Pons (tissue), 1 donor: ENCODE measurements around the gene CHKB.

Experiments
- DNase-seq: peaks from one replicate; pipeline ENCODE4 v3.0.0-alpha.2; 2016; ENCODE audit warnings: low spot score

Gene CHKB

DNA sequence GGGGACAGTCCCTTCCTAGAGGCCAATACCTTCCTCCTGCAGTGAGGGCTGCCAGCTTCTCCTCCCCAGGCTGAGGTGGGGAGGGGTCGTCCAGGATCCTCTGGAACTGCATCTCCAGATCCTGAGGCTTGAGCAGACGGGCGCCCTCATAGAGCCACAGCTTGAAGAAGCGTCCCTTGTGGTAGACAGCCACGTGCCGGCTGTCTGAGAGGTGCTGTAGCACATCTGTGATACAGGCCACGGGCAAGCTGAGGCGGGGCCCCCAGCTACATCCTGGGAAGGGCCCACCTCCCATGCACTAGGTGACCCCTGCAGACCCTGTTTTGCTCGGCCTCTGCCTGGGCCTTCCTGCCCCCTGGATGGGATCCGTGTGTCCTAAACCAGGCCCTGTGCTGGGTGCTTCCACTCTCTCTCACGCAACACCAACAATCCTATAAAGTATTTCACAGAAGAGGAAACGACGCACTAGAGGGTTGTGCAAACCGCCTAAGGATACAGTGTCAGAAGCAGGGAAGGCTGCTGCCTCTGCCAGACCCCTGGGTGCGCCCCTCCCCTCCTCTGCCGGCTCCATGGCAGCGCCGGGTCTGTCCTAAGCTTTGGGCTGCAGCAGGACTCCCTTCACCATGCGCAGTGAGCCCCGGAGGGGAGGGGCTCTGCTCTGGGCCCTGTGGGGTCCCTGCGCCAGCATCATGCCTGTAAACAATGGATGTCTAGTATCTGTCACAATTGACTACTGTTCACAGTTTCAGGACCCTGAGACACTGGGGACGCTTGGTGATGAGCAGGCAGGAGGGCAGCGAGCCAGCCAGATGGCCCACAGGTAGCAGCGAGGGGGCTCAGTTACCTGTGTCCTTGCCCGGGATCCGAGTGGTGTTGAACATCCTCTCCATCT lies 8.9 kb downstream of the CHKB start:
- DNase-seq, result no peak

DNA sequence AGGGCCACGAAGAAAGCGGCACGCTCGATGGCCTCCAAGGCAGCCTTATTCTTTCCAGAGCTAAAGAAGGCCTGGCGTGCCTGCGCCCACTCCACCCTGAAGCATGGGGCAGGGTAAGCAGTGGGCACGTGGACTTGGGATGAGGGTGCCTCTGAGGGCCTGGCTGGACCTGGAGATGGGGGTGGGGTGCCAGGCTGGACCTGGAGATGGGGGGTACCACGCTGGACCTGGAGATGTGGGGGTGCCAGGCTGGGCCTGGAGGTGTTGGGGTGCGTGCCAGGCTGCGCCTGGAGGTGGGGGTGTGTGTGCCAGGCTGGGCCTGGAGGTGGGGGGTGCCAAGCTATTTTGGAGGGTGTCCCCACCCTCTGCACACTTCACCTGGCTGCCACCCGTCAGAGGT lies 9.7 kb downstream of the CHKB start:
- DNase-seq, result no peak

DNA sequence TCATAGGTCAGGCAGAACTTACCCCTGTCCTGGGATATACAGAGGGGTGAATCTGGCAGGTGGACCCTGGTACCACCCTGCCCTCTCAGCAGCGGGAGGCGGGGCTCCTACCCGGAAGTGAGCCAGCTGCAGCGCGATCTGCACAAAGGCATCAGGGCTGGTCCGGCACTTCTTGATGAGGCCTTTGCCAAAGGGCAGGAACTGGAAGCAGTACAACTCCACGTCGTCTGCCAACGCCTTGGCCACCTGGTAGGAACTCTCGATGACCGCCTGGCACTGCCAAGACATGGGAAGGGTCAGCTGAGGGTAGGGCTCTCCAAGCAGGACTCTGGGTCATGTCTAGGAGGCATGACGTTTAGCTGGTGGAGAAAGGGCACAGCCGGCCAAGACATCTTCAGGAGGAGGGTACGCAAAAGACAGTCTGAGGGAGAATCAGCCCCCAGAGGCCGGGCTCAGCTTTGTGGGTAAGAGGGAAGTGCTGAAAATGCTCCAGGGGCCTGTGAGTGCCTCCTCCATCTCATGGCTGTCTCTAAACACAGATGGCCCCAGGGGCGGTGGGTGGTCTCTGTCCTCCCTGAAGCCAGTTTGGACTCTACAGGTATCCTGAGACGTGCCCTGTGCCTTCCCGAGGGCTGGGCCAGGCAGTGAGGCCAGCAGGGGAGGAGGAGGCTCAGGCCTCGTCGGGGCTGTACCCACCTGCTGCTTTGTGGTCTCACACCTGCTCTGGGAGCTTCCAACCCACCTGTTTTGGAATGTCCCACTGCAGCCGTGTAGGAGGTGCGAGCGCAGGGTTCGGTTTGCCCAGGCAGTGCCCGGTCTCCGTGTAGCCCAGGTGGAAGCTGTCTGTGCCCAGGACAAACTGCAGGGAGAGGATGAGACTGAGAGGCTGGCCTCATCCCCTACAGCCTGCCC lies 11.1 kb downstream of the CHKB start:
- DNase-seq, result no peak

DNA sequence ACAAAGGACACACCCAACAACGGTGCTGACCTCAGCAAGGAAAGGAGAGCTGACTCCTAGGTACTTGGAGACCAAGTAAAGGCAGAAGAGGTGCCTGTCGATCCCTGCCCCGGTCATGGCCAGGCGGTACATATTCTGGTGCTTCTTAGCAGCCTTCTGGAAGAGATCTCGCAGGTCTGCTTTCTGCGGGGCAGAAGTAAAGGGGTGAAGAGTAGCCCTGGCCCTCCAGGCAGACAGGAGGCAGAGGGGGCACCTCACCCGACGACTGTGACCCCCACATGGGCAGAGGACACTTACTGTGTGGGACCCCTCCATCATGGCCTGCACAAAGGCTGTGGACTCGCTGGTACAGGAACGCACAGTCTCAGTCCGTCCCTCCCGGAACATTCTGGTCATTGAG lies 11.8 kb downstream of the CHKB start:
- no peak for DNase-seq

DNA sequence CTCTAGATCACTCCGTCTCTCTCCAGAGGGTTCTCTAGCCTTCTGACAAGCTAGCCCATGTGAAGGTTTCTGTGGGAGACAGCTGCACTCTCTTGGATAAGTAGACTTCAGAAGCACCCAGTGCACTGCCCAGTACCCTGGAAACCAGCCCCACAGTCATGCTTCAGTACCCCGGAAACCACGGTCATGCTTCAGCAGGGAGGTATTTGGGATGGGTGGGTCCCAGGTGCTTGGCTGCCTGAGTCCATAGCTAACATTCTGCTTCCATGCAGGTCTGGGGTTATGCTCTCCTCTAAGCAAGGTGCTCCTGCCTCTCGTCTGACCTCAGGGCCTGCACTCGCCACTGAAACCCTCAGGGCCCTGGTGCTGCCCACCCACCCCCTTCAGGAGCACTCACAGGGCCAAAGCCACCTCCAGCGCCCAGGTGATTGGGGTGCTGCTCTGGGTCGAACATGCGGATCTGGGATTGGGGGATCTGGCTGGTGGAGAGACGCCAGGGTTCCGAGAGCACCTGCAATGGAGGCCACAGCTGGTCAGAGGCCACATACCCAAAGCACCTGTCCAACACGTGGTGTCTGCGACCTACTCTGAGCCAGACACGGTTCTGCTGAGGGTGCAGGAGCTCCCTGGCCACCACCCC lies 12.6 kb downstream of the CHKB start:
- no peak for DNase-seq

DNA sequence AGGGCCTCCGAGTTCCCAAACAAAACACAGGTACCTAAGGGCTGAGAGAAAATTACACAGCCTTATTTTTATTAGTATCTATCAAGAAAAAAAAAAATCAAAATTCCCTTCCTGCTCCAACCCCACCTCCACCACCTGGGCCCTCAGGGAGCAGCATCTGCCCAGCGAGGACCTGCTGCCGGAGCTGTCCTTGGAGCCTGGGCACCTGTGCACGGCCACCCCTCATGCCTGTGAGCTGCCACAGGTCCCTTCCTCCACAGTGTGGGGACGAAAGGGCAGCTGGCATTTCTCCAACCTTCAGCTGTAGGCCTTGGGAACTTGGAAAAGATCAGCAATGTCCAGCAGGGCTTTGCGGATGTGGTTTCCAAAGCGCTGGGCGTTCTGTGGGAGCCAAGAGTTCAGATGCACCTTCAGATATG lies 13.6 kb downstream of the CHKB start:
- no peak for DNase-seq

DNA sequence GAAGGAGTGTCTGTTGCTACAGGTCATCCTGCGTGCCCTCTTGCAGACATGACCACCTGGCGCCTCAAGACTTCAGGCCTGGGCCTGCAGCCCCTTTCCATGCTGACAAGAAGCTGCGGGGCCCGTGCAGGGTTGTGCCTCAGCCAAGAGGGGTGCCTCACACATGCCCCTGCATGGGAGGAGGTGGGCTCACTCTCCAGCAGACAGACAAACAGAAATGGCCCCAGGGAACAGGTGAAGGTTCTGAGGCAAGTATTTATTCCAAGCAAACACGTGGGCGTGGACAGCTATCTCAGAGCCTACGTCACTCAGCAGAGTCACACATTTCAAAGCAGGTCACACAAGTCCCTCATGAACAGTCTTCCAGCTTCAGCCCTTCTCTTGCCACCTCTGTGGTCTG lies 14.0 kb downstream of the CHKB start:
- no peak for DNase-seq

DNA sequence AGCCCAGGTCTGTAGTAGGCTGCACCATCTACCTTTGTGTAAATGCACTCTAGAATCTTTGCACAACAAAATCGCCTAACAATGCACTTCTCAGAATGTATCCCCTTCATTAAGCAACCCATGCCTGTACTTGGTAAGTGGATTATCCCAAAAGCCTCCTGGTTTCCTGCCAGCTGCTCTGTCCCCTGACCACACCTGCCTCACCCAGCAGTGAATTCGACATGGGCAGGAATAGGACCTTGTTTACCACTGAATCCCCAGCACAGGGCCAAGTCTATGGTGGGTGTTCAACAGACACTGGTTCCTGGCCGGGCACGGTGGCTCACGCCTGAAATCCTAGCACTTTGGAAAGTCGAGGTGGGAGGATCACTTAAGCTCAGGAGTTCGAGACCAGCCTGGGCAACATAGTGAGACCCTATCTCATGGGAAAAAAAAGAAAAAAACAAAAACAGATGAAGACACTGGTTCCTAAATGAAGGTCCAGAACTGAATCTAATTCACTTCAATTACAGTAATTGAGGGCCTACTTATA lies 14.9 kb downstream of the CHKB start:
- no peak for DNase-seq

DNA sequence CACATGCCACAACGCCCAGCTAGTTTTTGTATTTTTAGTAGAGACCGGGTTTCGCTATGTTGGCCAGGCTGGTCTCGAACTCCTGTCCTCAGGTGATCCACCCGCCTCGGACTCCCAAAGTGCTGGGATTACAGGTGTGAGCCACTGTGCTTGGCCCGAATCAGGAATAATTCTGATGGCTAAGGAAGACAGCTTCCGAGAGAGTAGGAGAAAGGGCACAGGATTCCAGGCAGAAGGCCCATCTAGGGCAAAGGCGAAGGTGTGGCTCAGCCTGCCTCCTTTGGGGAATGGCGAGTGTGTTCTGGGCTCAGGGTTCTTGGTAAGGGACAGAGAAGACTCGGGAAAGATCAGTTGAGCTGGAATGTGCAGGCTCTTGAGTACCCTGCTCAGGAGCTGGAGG lies 18.4 kb downstream of the CHKB start:
- DNase-seq, result no peak

DNA sequence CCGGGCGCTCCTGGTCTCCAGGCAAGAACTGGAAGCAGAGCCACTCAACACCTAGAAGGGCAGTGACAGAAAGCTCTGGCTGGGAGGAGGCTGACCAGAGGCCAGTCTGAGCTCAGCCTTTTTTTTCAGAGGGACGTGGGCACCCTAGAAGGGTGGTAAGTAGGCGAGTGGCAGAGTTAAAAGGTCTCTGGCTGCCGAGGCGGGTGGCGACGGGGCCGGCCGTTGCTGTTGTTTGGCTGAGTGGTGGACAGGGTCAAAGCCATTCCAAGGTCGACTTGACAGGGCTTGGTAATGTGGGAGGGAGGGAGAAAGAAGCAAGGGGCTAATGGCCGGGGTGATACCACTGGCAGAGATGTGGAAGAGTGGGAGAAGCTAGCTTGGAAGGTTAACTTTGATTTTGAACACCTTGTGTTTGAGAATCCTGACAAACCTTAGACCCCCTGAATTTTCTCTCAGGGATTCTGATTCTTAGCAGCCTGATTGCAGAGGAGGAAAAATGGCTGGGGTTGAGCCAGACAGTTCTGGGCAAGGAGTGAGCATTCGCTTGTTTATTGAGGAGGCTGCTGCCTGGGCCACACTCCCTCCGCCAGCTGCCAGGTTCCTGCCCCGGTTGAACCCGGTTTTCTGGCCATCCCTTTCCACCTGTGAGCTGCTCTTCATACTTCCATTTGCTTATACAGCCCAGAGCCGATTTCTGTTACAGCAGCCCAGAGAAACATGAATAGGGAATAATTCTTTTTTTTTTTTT lies 19.1 kb downstream of the CHKB start:
- DNase-seq, result peak; percentile 30

DNA sequence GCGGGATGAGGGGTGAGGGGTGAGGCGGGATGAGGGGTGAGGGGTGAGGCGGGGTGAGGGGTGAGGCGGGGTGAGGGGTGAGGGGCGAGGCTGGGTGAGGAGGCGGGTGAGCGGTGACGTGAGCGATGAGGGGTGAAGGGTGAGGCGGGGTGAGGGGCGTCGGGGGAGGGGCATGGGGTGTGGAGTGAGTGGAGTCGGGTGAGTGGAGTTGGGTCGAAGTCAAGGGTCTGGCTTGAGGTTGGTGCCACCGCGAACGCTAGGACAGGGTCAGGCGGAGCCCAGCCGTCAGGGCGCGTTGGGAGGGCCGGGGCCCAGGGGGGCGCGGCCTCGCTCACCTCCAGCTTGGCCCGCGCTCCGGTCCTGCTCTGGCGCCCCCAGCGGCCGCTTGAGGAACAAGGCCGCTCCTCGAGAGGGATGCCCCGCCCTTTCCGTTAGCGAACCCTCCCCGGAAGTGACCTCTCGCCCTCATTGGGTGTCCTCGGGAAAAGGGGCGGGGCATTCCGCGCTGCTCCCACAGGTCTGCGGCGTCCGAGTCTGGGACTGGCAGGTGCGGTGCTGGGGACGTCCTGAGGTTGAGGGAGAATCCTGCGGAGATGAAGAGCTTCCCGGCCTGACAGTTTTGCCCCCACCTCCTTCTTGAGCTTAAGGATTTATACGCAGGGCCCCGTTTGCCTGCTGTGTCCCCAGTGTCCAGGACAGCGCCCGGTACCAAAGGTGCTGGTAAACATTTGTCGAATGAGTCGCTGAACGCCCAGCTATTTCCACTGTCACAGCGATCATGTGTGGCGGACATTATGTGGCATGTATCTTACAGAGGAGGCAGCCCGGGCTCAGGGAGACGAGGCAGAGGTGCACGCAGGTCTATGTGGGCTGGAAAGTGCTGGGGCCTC lies 19.9 kb downstream of the CHKB start, which contains the start of gene SYCE3:
Gene SYCE3, minus strand, starts transcription at position 397 of the 890 bp plus-strand sequence. CDS start 6,514 bp downstream, outside the sequence.
- DNase-seq, result peak; percentile 95

DNA sequence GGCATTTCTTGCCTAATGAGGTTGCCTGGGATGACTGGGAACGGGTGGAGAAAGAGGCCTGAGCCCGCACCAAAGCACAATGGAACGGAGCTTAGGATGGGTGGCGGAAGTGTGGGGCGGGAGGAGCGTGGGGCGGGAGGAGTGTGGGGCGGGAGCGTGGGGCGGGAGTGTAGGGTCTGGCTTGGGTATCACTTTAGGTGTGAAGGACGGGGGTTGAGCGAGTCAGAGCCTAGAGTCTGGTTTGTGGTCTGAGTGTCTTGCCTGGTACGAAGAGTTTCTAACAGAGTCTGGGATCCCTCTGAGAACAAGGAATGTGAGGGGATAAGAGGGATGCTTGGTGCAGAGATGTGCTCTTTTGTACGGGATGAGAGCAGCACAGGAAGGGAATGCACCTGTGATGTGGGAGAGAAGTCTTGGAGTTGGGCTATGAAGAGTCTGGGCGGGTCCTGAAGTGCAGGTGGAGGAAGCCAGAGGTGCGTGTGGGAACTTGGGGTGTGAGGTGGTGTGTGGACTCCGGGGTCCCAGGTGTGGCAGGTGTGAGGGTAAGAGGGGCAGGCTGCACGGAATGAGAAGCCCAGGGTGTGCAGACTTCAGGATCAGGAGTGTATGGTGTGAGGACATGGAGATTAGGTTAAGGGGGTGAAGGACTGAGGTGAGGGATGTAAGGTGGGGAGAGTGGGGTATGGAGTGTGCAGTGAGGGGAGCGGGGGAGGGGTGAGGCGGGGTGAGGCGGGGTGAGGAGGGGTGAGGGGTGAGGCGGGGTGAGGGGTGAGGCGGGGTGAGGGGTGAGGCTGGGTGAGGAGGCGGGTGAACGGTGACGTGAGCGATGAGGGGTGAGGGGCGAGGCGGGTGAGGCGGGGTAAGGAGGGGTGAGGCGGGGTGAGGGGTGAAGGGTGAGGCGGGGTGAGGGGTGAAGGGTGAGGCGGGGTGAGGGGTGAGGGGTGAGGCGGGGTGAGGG lies 21.0 kb downstream of the CHKB start:
- no peak for DNase-seq

DNA sequence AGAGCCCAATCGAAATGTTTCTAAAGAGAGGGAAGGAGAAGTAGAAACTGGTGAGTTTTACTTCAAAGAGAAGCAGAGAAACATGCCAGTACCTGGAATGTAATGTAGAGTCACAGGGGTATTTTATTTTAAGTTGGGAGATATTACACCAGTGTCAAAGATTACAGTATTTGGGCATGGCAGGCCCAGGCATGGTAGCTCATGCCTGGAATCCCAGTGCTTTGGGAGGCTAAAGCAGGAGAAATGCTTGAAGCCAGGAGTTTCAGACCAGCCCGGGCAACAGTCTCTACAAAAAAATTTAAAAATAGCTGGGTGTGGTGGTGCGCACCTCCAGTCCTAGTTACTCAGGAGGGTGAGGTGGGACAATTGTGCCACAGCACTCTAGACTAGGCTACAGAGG lies 22.6 kb downstream of the CHKB start:
- no peak for DNase-seq

DNA sequence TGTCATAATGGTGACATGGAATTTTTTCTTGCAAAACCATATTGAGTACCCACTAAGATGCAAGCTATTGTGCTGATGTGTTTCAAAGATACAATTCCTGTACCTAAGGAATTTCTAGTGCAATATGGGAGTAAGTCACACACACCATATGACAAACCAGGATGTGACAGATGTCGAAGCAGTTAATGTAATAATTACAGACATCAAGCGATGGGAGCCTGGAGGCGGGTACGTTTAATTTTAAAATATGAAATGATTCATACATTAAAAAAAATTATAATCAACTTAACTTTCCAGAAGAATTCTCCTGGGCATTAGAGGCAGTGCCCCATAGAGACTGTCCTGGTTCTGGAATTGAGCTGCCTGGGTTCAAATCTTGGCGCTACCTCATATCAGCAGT lies 25.9 kb downstream of the CHKB start:
- no peak for DNase-seq

DNA sequence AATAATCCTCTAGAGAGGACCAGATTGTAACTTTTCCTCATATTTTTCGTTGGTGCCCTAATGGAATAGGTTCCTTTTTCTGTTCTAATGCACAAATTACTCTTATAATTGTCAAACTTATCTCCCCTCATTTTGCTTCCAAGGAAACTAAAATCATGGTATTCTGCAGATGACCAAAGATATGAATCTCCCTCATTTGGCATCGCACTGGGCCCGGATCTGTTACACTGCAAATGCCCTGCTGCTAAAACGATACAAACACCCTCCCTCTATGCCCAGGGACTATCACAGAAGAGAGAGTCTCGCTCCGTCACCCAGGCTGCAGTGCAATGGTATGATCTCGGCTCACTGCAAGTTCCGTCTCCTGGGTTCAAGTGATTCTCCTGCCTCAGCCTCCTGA lies 29.3 kb downstream of the CHKB start:
- DNase-seq, result no peak

DNA sequence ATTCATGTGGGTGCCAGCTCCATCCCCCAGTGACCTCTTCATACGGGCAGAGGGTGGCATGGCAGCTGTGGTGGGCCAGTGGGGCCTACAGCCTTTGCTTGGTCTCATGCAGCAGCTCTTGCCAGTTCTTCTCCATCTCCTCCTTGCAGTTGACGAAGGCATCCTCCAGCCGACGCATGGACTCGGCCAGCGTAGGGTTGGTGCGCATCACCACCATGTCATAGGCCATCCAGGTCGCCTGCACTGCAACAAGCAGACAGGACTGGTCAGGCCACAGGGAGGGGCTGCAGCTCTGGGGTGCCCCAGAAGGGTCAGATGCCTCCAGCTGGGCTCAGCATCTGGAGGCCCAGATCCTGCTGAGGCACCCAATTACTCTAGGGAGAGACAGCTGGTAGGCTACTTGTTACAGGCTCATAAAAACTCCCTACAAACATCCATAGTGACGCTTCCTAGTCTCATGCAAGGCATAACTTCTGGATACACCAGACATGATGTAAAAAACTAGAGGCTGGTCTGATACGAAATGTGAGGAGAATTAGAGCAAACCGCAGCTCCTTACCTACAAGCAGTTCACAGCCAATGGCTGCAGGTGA lies 31.4 kb downstream of the CHKB start:
- no peak for DNase-seq

DNA sequence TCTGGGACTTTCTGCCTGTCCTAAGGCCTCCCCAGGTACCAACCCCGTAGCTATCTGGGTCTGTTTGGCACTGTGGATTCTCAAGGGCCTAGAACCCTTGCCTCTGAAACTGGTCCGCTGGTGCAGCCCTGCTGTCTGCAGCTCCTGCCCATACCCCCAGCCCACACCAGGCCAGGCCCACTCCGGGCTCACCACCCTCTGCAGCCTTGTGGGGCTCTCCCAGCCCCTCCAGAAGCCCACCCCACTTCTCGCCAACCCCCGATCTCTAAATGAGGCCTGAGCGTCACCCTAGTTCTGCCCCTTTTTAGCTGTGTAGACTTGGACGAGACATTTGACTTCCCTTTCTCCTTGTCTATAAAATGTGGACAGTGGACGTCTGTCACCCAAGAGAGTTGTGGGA lies 32.3 kb downstream of the CHKB start:
- DNase-seq, result no peak

DNA sequence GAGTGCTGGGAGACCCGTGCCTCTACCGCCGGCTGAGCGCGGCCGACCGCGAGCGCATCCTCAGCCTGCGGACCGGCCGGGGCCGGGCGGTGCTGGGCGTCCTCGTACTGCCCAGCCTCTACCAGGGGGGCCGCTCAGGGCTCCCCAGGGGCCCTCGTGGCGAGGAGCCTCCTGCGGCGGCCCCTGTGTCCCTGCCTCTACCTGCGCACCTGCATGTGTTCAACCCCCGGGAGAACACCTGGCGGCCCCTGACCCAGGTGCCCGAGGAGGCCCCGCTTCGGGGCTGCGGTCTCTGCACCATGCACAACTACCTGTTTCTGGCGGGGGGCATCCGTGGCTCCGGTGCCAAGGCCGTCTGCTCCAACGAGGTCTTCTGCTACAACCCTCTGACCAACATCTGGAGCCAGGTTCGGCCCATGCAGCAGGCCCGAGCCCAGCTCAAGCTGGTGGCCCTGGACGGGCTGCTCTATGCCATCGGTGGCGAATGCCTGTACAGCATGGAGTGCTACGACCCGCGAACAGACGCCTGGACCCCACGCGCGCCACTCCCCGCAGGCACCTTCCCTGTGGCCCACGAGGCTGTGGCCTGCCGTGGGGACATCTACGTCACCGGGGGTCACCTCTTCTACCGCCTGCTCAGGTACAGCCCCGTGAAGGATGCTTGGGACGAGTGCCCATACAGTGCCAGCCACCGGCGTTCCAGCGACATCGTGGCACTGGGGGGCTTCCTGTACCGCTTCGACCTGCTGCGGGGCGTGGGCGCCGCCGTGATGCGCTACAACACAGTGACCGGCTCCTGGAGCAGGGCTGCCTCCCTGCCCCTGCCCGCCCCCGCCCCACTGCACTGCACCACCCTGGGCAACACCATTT lies 33.5 kb downstream of the CHKB start:
- DNase-seq, result no peak
